ENCODE data around the gene DCLK1.

- TF ChIP-seq POLR2A (IDR thresholded peaks at IDR 0.05; ENCODE audit: low read length) (no peak), GATA1 (IDR thresholded peaks at IDR 0.05; ENCODE audit: low read depth, low read length) (no peak)
These were observed 6.9 kb downstream of the DCLK1 start for GRCh38 chr13:36124236-36124822.

Measured in erythroblast (primary cell).